ENCODE results near the gene LMF1. TPM values are rescaled to one million over a fixed set of nuclear protein-coding genes. Genes with fewer than 3 reads are reported as not detected.

The LMF1 gene
- polyA plus RNA-seq, 1 experiment: 28.9 TPM

DNA sequence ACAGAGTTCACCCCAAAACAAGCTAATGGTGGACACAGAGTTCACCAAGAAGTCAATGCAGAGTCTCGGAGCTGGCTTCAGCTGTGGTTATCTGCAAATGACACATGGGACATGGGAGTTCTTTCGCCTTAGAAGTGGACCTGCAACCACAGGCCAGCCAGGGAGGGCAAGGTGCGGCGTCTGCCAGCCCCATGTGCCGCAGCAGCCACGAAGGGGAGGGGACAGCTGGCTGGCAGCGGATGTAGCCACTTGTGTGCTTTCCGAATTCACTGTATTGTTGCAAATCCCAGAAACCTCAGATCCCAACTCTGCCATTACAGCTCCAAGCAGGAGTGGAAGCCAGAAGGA lies 24.8 kb downstream of the LMF1 start:
- H3K27me3 ChIP-seq (ENCODE audit: control insufficient read depth, insufficient read depth, low read length): no peaks in the 10 kb centered on the region
- ChIA-PET POLR2A (no interaction called here), CTCF (no interaction called here)
- no peak for DNase-seq (ENCODE audit: low read depth)
- TF ChIP-seq, protein P1, sequence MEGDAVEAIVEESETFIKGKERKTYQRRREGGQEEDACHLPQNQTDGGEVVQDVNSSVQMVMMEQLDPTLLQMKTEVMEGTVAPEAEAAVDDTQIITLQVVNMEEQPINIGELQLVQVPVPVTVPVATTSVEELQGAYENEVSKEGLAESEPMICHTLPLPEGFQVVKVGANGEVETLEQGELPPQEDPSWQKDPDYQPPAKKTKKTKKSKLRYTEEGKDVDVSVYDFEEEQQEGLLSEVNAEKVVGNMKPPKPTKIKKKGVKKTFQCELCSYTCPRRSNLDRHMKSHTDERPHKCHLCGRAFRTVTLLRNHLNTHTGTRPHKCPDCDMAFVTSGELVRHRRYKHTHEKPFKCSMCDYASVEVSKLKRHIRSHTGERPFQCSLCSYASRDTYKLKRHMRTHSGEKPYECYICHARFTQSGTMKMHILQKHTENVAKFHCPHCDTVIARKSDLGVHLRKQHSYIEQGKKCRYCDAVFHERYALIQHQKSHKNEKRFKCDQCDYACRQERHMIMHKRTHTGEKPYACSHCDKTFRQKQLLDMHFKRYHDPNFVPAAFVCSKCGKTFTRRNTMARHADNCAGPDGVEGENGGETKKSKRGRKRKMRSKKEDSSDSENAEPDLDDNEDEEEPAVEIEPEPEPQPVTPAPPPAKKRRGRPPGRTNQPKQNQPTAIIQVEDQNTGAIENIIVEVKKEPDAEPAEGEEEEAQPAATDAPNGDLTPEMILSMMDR (IDR thresholded peaks at IDR 0.05; ENCODE audit: insufficient read depth, low read depth, low read length): no peak
- no peak overlapping the region for H3K4me3 ChIP-seq (ENCODE audit: low read depth, low read length)
- H3K36me3 ChIP-seq (ENCODE audit: control insufficient read depth, insufficient read depth, low read length): peaks cover 9% of the 10 kb centered on the region

DNA sequence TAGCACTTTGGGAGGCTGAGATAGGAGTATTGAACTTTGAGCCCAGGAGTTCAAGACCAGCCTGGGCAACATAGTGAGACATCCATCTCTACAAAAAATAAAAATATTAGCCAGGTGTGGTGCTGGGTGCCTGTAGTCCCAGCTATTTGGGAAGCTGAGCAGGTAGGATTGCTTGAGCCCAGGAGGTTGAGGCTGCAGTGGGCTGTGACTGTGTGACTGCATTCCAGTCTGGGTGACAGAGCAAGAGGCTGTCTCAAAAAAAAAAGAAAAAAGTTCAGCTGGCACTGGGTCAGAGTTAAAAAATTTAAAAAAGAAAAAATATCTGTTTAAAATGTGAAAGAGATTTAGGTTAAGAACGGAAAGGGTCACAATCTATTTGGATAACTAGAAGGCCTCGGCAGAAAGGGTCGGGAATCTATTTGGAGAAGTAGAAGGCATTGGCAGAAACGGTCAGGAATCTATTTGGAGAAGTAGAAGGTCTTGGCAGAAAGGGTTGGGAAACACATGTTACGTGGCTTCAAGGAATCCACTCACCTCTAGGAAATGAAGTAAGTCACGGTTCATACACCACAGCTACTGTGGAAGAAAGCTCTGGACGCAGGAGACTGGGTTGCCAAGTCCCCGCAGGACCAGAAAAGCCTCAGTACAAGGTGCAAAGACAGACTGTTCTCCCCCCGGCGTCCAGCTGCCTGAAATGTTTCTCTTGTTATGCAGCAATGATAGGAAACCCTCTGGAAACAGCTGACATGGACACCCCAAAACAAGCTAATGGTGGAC lies 25.3 kb downstream of the LMF1 start:
- Histone ChIP-seq H3K4me3 (ENCODE audit: low read depth, low read length) (no peak overlapping the region), H3K27me3 (ENCODE audit: control insufficient read depth, insufficient read depth, low read length) (no peaks in the 10 kb centered on the region), H3K36me3 (ENCODE audit: control insufficient read depth, insufficient read depth, low read length) (peaks cover 9% of the 10 kb centered on the region)
- TF ChIP-seq, protein P1 (IDR thresholded peaks at IDR 0.05; ENCODE audit: insufficient read depth, low read depth, low read length): no peak
- POLR2A ChIA-PET: no interaction called here
- no peak for DNase-seq (ENCODE audit: low read depth)
- CTCF ChIA-PET: no interaction called here

DNA sequence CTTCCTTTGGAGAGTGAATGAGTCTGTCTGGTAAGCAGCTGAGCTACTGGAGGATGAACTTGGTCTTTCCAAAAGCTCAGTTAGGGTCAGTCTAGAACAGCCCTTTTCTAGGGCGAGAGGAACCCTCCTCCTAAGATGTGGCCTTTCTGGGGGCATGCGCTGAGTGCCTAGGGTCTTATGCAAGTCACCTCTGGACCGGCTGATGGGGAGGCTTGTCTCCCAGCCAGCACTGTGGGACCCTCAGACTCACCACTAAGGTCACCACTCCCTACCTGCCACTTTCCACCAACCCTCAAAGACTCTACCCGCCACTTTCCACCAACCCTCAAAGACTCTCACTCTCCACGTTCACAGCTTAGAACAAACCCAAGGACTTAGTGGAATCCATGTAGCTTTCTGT lies 26.8 kb downstream of the LMF1 start:
- CTCF ChIA-PET: no interaction called here
- TF ChIP-seq, protein P1 (IDR thresholded peaks at IDR 0.05; ENCODE audit: insufficient read depth, low read depth, low read length): no peak
- H3K4me3 ChIP-seq (ENCODE audit: low read depth, low read length): no peak overlapping the region
- DNase-seq (ENCODE audit: low read depth): no peak
- POLR2A ChIA-PET: no interaction called here
- no peaks in the 10 kb centered on the region for H3K27me3 ChIP-seq (ENCODE audit: control insufficient read depth, insufficient read depth, low read length)
- peaks cover 9% of the 10 kb centered on the region for H3K36me3 ChIP-seq (ENCODE audit: control insufficient read depth, insufficient read depth, low read length)

DNA sequence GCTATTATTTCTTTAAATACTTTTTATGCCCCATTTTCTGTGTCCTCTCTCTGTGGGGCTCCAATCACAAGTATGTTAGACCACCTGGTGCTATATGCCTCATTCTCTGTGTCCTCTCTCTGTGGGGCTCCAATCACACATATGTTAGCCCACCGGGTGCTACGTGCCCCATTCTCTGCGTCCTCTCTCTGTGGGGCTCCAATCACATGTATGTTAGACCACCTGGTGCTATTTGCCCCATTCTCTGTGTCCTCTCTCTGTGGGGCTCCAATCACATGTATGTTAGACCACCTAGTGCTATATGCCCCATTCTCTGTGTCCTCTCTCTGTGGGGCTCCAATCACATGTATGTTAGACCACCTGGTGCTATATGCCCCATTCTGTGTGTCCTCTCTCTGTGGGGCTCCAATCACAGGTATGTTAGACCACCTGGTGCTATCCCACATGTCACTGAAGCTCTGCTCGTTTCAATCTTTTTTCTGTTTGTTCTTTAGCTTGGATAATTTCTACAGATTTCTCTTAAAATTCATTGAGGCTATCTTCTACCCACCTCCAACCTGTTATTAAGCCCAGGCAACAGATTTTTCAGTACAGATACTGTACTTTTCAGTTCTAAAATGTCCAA lies 28.2 kb downstream of the LMF1 start:
- TF ChIP-seq, protein P1 (IDR thresholded peaks at IDR 0.05; ENCODE audit: insufficient read depth, low read depth, low read length): no peak
- no peaks in the 10 kb centered on the region for H3K27me3 ChIP-seq (ENCODE audit: control insufficient read depth, insufficient read depth, low read length)
- no peak for DNase-seq (ENCODE audit: low read depth)
- H3K36me3 ChIP-seq (ENCODE audit: control insufficient read depth, insufficient read depth, low read length): peaks cover 9% of the 10 kb centered on the region
- POLR2A ChIA-PET: no interaction called here
- CTCF ChIA-PET: no interaction called here
- H3K4me3 ChIP-seq (ENCODE audit: low read depth, low read length): no peak overlapping the region

DNA sequence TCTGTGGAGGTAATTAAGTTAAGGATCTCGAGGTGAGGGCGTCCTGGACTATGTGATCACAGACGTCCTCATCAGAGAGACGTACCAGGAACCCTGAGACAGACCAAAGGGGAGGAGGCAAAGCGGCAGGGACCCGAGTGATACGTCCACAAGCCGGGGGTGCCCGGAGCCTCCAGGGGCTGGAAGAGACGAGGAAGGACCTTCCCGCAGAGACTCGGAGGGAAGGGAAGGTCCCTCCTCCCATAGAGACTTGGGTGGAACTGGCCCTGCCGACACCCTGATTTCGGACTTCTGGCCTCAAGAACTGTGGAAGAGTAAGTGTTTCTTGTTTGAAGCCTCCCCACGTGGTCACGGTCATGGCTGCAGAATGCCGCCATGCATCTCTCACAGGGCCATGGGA lies 30.8 kb downstream of the LMF1 start:
- DNase-seq (ENCODE audit: low read depth): no peak
- H3K4me3 ChIP-seq (ENCODE audit: low read depth, low read length): no peak overlapping the region
- H3K36me3 ChIP-seq (ENCODE audit: control insufficient read depth, insufficient read depth, low read length): no peaks in the 10 kb centered on the region; the same call in none of the 2 replicates
- TF ChIP-seq, protein P1 (IDR thresholded peaks at IDR 0.05; ENCODE audit: insufficient read depth, low read depth, low read length): no peak
- H3K27me3 ChIP-seq (ENCODE audit: control insufficient read depth, insufficient read depth, low read length): no peaks in the 10 kb centered on the region
- CTCF ChIA-PET: no interaction called here
- POLR2A ChIA-PET: no interaction called here

Data from BJ (cell line).